BLaER1 (cell line): Measurements from ENCODE around the gene C11orf24.

Experiments
- H3K27ac ChIP-seq: shearing (Covaris generic); formaldehyde crosslinking; 2 replicates; pipeline ENCODE4 v1.8.1; 2022
- H3K27me3 ChIP-seq: shearing (Covaris generic); formaldehyde crosslinking; 2 replicates; pipeline ENCODE4 v1.8.1; 2022
- H3K36me3 ChIP-seq: shearing (Covaris generic); formaldehyde crosslinking; 2 replicates; pipeline ENCODE4 v1.8.1; 2022
- H3K4me1 ChIP-seq: shearing (Covaris generic); formaldehyde crosslinking; 2 replicates; pipeline ENCODE4 v1.8.1; 2022
- H3K4me2 ChIP-seq: shearing (Covaris generic); formaldehyde crosslinking; 2 replicates; pipeline ENCODE4 v1.8.1; 2022
- H3K4me3 ChIP-seq: shearing (Covaris generic); formaldehyde crosslinking; 2 replicates; pipeline ENCODE4 v1.8.1; 2022
- H3K9ac ChIP-seq: shearing (Covaris generic); formaldehyde crosslinking; 2 replicates; pipeline ENCODE4 v1.8.1; 2022
- H3K9me3 ChIP-seq: shearing (Covaris generic); formaldehyde crosslinking; 2 replicates; pipeline ENCODE4 v1.8.1; 2022
- H4K20me1 ChIP-seq: shearing (Covaris generic); formaldehyde crosslinking; 2 replicates; pipeline ENCODE4 v1.8.1; 2022
- Cebpa-rat ChIP-seq: shearing (Covaris generic); IDR thresholded peaks from 2 replicates; pipeline ENCODE4 v1.8.1; 2022

Gene C11orf24

DNA sequence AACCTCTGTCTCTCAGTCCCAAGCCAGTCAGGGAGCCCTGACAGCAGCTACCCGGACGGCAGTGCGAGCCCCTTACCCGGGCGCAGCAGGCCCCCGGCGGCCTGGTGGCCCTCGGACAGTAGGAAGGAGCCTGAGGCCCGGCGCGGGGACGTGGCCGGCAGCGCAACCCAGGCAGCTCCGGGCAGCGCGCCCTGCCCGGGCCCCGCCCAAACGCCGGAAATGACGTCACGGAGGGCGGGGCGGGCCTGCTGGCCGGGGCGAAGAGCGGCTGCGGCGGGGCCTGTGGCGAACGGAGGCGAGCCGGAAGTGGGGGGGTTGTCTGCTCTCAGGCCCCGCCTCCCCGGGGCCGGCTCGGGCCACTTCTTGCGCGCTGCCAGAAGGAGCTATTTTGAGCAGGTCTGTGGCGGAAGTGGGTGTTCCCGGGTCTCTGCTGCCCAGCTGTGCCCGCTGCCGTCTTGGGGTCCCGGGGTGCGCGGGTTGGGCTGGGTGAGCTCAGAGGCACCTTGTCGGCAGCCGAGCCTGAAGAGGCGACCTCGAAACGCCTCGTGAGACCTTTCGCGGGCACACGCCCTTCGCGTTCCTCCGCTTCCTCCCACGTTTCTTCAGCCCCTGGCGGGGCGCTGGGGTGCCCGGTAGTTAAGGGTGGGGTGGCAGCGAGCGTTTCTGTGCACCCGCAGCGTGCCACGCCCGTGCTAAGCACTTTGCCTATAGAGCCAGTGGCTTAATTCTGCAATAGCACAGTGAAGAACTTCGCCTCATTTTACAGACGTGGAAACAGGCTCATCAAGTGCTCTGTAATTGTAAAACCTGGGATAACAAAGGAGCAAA is at the start of gene C11orf24:
Gene C11orf24, minus strand, starts transcription at position 193 of the 828 bp plus-strand sequence. CDS start 8,206 bp downstream, outside the sequence.
- Histone ChIP-seq H3K4me2 (peak within 1 kb of the TSS; percentile 96), H4K20me1 (no peaks in the 10 kb centered on the region), H3K36me3 (peaks cover 12% of the 10 kb centered on the region), H3K27me3 (no peaks in the 10 kb centered on the region), H3K9ac (peak within 1 kb of the TSS; percentile 83), H3K27ac (peak within 1 kb of the TSS; percentile 92), H3K4me3 (peak within 1 kb of the TSS; percentile 79), H3K9me3 (peaks cover 30% of the 10 kb centered on the region), H3K4me1 (peaks cover 64% of the 10 kb centered on the region)
- TF ChIP-seq Cebpa-rat = no peak

DNA sequence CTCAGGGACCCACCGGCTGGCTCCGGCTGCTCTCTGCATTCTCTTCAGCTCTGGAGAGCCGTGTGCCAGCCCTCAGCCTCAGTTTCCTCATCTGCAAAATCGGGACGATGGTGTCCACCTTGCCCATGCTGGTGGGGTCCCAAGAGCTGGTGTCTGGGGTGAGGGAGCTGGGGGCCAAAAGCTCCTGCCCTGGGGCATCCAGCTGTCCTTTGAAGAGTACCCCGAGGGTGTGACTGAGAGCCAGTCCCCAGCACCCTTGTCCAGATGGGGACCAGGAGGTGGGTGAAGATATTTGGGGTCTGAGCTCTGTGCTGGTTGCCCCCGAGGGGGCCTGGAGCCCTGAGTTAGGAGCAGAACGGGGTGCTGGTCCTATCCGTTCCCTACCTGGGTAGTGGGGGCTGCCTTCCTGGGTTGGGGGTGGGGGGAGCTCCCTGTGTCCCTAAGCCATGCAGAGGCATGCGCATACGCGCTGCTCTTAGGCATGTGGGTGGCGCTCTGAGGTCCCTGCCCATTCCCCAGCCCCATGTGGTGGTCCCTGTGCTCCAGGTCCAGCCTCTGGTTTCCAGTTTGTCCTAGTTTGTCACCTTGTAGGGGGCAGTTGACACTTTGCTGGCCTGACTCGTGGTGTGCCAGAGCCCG is 45.5 kb upstream of the C11orf24 start:
- H4K20me1 ChIP-seq = peaks cover 81% of the 10 kb centered on the region
- H3K4me3 ChIP-seq = no peak overlapping the region
- H3K4me1 ChIP-seq = peaks cover 77% of the 10 kb centered on the region
- peak overlapping the region; percentile 47 for H3K27ac ChIP-seq
- no peaks in the 10 kb centered on the region for H3K27me3 ChIP-seq
- no peaks in the 10 kb centered on the region for H3K9me3 ChIP-seq
- no peak for TF ChIP-seq Cebpa-rat
- H3K36me3 ChIP-seq = peaks cover 49% of the 10 kb centered on the region
- H3K9ac ChIP-seq = no peak overlapping the region
- peak overlapping the region; percentile 95 for H3K4me2 ChIP-seq

DNA sequence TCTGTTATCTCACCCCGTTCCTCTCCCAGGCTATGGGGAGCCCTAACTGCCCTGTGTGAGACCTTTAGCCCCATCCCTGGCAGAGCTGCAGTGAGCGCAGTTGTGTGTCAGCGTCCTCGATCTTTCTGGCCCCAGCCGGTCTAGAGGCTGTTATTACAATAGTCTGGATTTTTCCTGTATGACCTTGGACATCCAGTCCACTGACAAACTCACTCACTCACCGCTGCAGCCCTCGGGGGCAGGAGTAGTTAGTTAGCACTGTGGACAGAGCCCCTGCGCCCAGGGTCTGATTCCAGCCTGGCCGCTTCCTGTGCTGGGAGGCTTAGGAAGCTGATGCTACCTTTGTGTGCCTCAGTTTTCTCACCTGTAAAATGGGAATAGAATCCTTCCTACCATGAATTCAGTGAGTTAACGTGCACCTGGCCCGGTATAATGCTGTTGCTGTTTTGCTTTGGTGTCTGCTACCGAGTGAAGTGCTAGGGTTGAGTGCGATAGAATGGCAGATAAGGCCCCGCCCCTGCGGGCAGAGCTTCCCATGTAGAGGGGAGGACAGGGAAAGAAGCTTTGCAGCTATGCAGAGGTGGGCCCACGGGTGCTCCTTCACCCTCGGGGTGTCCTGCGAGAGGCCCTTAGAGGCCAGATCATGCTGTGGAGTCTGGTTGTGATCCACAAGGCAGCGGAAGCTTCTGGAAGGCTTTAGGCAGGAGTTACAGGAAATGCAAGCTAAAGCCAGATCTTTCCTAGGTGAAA is 43.6 kb upstream of the C11orf24 start:
- Histone ChIP-seq H3K4me2 (peak overlapping the region; percentile 95), H3K9me3 (no peaks in the 10 kb centered on the region), H3K9ac (peak overlapping the region; percentile 99), H3K36me3 (peaks cover 34% of the 10 kb centered on the region), H3K27me3 (no peaks in the 10 kb centered on the region), H3K27ac (peak overlapping the region; percentile 99), H3K4me1 (peaks cover 77% of the 10 kb centered on the region), H3K4me3 (peak overlapping the region; percentile 99), H4K20me1 (peaks cover 62% of the 10 kb centered on the region)
- TF ChIP-seq Cebpa-rat = no peak

DNA sequence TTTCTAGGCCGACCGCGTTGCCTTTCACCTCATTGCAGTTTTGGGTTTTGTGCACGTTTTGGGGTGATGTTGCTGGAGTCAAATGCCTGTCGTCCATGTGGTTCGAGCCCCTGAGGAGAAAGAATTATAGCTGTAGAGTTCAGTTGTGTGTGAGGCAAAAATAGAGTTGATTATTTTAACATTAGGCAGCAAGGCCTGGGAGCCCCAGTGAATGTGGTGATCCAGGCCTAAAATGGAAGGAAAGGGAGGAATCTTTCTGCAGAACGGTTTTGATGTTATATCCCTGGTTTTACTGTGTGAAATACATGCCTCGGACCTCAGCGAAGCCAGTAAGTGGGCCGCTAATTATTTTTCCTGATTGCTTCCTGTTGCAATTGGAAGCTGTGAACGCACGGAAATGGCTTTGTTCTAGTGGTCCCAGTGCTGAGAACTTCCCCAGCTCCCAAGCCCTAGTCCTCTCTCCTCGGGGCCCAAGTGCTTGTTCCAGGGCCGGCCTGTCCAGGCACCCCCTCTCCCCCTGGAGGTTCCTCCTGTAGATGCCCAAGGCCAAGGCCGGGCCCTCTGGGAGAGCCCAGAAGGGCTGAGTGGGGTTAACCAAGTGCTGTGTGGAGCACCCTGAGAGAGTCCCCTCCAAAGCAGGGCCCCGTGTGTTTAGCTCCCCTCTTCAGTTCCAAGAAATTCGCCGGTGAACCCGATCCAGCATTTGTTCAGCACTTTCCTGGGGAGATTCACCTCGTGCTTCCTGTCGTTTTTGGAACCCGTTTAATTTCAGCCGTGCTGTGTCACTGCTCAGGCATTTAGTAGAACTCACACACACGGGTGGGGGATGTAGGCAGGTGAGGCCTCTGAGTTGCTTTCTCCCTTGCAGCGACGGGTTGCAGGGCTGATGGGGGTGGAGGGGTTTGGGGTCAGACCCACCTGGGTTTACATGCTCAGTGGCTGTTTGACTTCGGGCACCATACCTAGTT is 42.7 kb upstream of the C11orf24 start:
- H3K36me3 ChIP-seq = peaks cover 26% of the 10 kb centered on the region
- H3K9ac ChIP-seq = peak overlapping the region; percentile 99
- H3K27ac ChIP-seq = peak overlapping the region; percentile 99
- peak overlapping the region; percentile 99 for H3K4me3 ChIP-seq
- peaks cover 77% of the 10 kb centered on the region for H3K4me1 ChIP-seq
- no peaks in the 10 kb centered on the region for H3K9me3 ChIP-seq
- no peak for TF ChIP-seq Cebpa-rat
- H4K20me1 ChIP-seq = peaks cover 53% of the 10 kb centered on the region
- H3K27me3 ChIP-seq = no peaks in the 10 kb centered on the region
- H3K4me2 ChIP-seq = peak overlapping the region; percentile 95

DNA sequence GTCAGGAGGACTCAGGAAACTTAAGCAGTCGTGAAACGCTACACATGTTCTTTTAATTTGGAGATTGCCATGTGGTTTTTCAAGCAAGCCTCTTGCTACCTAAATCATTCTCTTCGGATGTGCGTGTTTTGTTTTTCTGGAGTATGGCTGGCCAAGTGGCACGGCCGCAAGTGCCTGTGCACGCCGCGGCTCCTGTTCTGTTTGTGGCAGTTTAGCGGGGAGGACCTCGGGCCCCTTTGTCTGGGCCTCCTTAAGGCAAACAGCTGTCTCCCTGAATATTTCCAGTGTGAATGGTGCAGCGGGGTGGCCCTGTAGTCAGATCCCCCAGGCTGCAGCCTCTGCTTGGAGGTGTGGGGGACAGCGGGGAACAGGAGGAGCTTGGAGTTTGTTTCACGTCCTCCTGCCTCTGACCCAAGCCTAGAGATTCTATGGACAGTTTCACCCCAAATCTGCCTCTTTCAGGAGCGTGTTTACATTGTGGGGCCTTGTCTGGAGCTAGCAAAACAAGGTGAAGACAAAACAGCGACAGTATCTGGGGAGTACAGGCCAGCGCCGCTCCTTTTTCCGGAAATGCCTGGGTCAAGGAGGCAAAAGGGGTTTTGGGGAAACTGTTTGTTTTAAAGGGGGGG is 41.9 kb upstream of the C11orf24 start:
- Histone ChIP-seq H3K4me1 (peaks cover 81% of the 10 kb centered on the region), H3K4me2 (peak overlapping the region; percentile 95), H3K9ac (peak overlapping the region; percentile 99), H3K4me3 (peak overlapping the region; percentile 99), H4K20me1 (peaks cover 45% of the 10 kb centered on the region), H3K9me3 (no peaks in the 10 kb centered on the region), H3K27ac (peak overlapping the region; percentile 99), H3K27me3 (no peaks in the 10 kb centered on the region), H3K36me3 (peaks cover 18% of the 10 kb centered on the region)
- no peak for TF ChIP-seq Cebpa-rat

DNA sequence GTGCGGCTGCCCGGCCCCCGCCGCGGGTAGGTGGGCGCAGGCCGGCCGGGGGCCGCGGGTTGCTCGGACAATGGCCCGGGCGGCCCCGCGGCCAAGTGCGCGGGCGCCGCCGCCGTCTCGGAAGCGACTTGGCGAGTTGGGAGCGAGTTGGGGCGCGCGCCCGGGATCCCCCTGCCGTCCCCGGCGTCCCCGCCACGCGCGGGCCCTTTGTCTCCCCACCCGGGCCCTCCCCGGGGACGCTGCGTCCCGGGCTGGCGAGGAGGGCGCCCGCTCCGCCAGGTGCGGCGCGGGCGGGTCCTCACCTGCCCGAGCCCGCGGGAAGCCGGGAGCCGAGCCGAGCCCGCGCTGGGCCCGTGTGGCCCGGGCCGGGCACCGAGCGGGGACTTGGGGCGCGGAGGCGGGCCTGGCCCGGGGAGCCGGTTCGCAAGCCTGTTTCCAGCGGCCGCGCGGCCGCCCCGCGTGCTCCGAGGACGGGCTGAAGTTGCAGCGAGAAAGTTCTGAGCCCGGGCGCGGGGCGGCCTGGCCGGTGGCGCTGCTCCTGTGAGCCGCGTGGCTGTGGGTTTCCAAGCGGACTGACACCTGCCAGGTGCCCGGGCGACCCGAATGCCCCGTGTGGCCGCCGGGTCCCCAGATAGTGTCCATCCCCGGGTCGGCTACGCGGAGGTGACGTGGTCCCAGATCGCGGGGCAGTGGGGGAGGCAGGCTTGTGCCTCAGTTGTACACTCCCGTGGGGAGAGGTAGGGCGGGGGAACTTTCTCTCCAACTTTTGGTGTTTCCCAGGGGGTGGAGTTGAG is 41.2 kb upstream of the C11orf24 start:
- no peaks in the 10 kb centered on the region for H3K9me3 ChIP-seq
- H4K20me1 ChIP-seq = peaks cover 38% of the 10 kb centered on the region
- H3K9ac ChIP-seq = peak overlapping the region; percentile 99
- peaks cover 81% of the 10 kb centered on the region for H3K4me1 ChIP-seq
- peak overlapping the region; percentile 99 for H3K27ac ChIP-seq
- no peaks in the 10 kb centered on the region for H3K27me3 ChIP-seq
- TF ChIP-seq Cebpa-rat = no peak
- H3K4me3 ChIP-seq = peak overlapping the region; percentile 99
- H3K4me2 ChIP-seq = peak overlapping the region; percentile 95
- peaks cover 14% of the 10 kb centered on the region for H3K36me3 ChIP-seq

DNA sequence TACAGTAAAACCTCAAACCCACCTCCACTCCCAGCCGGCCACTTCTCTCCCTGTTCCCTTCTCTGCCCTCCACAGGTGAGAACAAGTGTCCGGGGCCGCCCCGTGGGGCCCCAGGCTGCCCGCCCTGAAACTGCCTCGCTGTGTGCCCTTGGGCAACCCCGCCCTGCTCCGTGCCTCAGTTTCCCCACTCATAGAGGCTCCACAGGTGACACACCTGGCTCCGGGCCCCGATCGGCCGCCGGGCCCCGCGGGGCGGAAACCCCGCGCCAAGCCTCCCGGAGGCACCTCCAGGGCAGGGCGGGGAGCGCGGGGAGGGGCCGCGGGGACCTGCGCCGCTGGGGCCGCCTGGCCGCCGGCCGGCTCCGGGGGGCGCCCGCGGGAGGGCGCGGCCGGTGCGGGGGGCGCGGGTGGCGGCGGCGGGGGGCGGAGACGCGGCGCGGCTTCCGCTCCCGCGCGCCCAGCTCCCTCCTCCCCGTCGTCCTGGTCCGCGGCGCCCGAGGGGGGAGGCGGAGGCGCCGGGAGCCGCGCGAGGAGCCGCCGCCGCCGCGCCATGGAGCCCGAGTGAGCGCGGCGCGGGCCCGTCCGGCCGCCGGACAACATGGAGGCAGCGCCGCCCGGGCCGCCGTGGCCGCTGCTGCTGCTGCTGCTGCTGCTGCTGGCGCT is 40.5 kb upstream of the C11orf24 start, which contains the start of gene LRP5:
Gene LRP5, plus strand, starts transcription at position 475 of the 663 bp plus-strand sequence. Its CDS starts 124 bp downstream, at position 599.
- Histone ChIP-seq H3K27ac (peak within 1 kb of the TSS; percentile 99), H3K4me2 (peak within 1 kb of the TSS; percentile 95), H3K9me3 (no peaks in the 10 kb centered on the region), H3K27me3 (no peaks in the 10 kb centered on the region), H3K36me3 (peaks cover 10% of the 10 kb centered on the region), H3K4me3 (peak within 1 kb of the TSS; percentile 99), H4K20me1 (peaks cover 31% of the 10 kb centered on the region), H3K9ac (peak within 1 kb of the TSS; percentile 99), H3K4me1 (peaks cover 81% of the 10 kb centered on the region)
- TF ChIP-seq Cebpa-rat = no peak
